GM18951 (cell line): ENCODE results near the gene ARHGEF16.

Source experiments
- POLR2A ChIP-seq: IDR thresholded peaks from 4 replicates; pipeline ENCODE4 v1.6.1; 2011; ENCODE audit warnings: mild to moderate bottlenecking; ENCODE audit not compliant: insufficient read length, insufficient read depth; ENCODE audit errors: extremely low read depth
- in situ Hi-C: fragments of 300-500 bp; cut with MboI; formaldehyde crosslinking; loops from one replicate; pipeline ENCODE4 v1.12.0; 2022; ENCODE audit warnings: low sequenced_read_pairs, mixed read lengths, inconsistent platforms; ENCODE audit not compliant: unreplicated experiment

The ARHGEF16 gene

GRCh38 chr1:3483380-3483779 lies 28.9 kb downstream of the ARHGEF16 start:
- in situ Hi-C loops: no loop called here
- TF ChIP-seq POLR2A: no peak

GRCh38 chr1:3483801-3484444 lies 29.5 kb downstream of the ARHGEF16 start:
- TF ChIP-seq POLR2A: no peak
- in situ Hi-C loops: no loop called here

- TF ChIP-seq POLR2A: no peak
- in situ Hi-C loops: no loop called here
These were observed 30.6 kb downstream of the ARHGEF16 start for GRCh38 chr1:3485016-3485415.

GRCh38 chr1:3488432-3488831 lies 34.0 kb downstream of the ARHGEF16 start:
- TF ChIP-seq POLR2A: no peak
- in situ Hi-C loops: no loop called here

- no peak for TF ChIP-seq POLR2A
- in situ Hi-C loops: no loop called here
These were observed 35.7 kb downstream of the ARHGEF16 start for GRCh38 chr1:3490046-3490745.

GRCh38 chr1:3491291-3492246 lies 37.1 kb downstream of the ARHGEF16 start:
- TF ChIP-seq POLR2A: no peak
- in situ Hi-C loops: no loop called here

- no peak for TF ChIP-seq POLR2A
- in situ Hi-C loops: no loop called here
These were observed 38.2 kb downstream of the ARHGEF16 start for GRCh38 chr1:3492545-3493246.

GRCh38 chr1:3494321-3495308 lies 40.1 kb downstream of the ARHGEF16 start:
- in situ Hi-C loops: no loop called here

GRCh38 chr1:3495776-3496745 lies 41.6 kb downstream of the ARHGEF16 start:
- no peak for TF ChIP-seq POLR2A
- in situ Hi-C loops: no loop called here

More at GRCh38 chr1:3494321-3495308, 40.1 kb downstream of the ARHGEF16 start:
- no peak for TF ChIP-seq POLR2A

- TF ChIP-seq POLR2A: no peak
These were observed 42.5 kb downstream of the ARHGEF16 start for GRCh38 chr1:3496916-3497315.

GRCh38 chr1:3497521-3497920 lies 43.1 kb downstream of the ARHGEF16 start:
- TF ChIP-seq POLR2A: no peak

More at GRCh38 chr1:3496916-3497315, 42.5 kb downstream of the ARHGEF16 start:
- in situ Hi-C loops: no loop called here

More at GRCh38 chr1:3497521-3497920, 43.1 kb downstream of the ARHGEF16 start:
- in situ Hi-C loops: no loop called here
